Glomerular visceral epithelial cell (primary cell): ENCODE measurements around the gene NLRP6.
"Not testable (repeated sequence)": the region's sequence is repeated elsewhere in the genome, so short reads cannot be mapped to it uniquely, and the experiment has no call there.

Experiments used
- DNase-seq: peaks from one replicate; pipeline ENCODE4 v3.0.0-alpha.2; 2016; ENCODE audit errors: extremely low spot score

Gene NLRP6

DNA sequence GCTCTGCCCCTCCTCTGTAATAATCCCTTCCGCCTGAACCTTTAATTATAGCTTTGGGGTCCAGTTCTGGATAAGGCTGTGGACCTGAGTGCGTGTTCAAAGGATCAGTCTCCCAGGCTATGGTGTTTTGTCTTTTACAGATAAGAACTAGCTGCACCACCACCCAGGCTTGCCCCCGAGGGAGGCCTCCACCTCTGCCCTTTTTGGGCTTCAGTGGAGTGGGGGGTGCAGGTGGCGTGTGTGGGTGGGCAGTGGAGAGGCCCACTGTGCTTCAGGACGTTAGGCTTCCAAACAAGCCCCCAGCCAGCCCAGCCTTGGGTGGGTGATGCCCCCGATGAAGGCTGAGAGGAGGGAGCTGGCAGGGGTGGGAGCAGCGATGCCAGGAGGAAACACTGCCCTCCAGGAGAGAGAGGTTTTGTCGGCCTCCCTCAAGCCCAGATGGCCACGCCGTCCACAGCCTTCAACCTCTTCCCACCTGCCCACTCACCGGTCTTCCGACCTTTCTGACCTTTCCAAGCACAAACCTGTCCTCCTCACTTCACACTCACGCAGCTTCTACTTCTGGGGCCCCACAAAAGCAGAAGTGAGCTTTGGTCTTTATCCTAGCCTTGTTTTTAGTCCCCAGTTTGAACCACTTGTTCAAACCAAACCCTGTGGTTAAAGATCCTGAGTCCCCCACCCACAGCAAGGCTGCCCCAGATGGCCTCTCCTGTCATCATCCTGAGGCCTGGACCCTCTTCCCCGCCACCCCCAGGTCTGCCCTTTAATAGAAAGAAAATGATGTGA is 21.1 kb upstream of the NLRP6 start:
- DNase-seq, result no peak

- no peak for DNase-seq
Observed at GRCh38 chr11:257766-258493, 20.3 kb upstream of the NLRP6 start.

DNA sequence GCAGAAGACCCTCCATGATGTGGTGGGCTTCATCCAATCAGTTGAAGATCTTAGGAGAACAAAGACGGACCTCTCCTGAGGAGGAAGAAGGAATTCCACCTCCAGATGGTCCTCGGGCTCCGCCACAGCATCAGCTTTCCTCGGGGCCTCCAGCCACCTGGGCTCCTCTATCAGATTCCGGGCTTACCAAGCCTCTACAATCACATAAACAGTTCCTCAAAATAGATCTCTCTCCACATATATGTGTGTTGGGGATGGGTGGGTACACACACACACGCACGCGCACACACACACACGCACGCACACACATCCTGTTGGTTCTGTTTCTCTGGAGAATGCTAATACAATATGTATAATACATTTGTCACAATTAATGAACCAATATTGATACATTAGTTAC is 18.8 kb upstream of the NLRP6 start:
- DNase-seq, result no peak

GRCh38 chr11:261624-262023 is 16.6 kb upstream of the NLRP6 start:
- no peak for DNase-seq

- DNase-seq, result no peak
Observed at GRCh38 chr11:266676-267439, 11.3 kb upstream of the NLRP6 start.

DNA sequence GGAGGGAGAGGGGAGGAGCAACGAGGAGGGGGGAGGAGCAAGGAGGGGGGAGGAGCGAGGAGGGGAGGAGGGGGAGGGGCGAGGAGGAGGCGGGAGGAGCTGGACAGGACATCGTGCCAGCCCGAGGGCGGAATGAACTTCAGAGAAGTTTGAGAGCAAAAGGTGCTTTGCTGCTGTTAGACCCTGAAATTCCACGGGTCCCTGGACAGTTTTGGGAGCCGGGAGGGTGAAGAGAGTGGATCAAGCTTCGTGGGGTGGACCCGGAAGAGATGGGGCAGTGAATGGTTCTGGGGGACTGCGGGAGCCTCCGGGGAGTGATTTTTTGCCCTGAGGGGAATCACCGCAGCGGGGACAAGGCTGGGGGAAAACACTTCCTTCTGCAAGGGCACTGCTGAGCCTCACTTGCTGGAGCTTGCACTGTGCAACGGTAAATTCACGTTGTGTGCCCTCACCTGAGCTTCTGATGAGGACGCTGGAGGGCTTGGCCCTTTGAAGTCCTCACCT is 10.7 kb upstream of the NLRP6 start:
- DNase-seq, result no peak

GRCh38 chr11:268716-269145 is 9.5 kb upstream of the NLRP6 start:
- not testable (repeated sequence) for DNase-seq

- DNase-seq, result no peak
Observed at GRCh38 chr11:269146-269890, 8.9 kb upstream of the NLRP6 start.

DNA sequence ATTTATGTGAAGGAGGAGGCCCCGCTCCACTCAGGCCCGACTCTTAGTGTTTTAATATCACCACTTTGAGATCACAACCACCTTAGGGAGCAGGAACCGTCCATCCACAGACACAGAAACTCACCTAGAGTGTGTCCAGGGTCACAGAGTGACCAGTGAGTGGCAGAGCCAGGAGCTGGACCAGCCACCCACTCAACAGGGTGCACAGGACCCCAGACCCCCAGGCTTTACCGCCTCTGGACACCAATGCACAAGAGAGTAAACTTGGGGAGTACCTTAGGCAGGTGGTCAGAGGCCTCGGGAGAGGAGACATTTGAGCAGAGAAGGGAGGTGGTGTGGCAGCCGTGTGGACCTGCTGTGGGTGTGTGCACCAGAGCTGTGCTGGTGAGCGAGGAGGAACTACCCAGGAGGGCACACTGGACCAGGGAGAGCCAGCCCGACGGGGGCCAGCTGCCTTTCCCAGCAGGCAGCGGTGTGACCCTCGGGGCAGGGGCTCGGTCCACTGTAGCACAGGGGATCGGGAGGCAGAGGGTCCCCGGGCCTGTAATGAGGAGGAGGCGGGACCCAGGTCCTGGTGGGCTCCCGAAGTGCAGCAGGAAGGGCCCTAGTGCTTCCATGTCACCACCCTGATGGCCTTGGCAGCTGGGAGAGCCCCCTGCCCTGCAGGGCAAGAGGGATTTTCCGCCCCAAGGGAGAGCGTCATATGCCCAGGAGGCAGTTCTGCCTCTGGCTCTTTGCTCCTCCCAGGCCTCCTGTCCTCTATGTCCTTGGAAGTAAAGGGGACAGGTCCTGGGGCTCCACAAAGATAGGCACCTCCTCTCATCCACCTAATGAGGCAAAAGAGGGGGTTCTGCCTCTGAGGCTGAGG is 7.5 kb upstream of the NLRP6 start:
- DNase-seq, result no peak

DNA sequence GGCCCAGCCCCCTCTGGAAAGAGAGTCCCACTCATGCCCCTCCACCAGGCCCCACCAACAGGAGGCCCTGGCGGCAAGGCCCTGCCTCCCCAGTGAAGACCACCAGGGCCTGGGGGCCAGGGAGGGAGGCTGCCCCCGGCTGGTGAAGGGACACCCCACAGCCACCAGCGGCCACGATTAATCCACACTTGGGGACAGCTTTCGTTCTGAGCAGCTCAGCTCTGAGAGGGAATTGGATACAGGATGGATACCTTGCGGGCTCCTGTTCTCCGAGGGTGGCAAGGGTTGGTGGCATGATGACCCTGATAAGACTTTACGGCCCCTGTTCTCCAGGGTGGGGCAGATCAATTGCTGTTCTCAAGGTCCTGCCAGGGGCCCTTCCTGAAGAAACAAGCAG is 6.9 kb upstream of the NLRP6 start:
- DNase-seq, result no peak

- DNase-seq, result no peak
Observed at GRCh38 chr11:272195-272930, 5.8 kb upstream of the NLRP6 start.

DNA sequence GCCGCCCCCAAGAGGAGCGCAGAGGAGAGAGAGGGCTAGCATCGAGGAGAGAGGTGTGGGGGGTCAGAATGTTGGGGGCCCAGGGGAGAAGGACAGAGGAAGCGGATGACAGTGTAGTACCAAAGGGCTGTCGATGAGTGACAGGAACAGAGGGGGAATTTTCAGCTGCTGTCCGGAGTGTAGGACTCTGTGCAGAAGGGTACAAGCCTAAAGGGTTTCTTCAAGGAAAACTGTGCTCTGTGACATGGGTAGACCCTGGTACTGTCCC is 5.3 kb upstream of the NLRP6 start:
- DNase-seq, result no peak

DNA sequence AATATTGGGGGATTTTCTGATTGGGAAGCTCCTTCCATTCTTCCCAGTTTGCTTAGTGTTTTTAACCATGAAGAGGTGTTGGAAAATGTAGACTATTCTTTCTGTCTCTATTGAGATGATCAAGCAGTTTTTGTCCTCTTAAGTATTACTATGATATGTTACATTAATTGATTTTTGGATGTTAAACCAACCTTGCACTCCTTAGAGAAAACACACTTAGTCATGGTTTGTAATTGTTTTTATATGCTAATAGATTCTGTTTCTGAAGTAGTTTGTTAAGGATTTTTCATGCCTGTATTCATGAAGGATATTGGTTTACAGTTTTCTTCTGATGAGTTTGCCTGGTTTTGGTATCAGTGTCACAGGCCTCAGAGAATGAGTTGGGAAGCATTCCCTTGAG is 2.0 kb upstream of the NLRP6 start:
- no peak for DNase-seq

DNA sequence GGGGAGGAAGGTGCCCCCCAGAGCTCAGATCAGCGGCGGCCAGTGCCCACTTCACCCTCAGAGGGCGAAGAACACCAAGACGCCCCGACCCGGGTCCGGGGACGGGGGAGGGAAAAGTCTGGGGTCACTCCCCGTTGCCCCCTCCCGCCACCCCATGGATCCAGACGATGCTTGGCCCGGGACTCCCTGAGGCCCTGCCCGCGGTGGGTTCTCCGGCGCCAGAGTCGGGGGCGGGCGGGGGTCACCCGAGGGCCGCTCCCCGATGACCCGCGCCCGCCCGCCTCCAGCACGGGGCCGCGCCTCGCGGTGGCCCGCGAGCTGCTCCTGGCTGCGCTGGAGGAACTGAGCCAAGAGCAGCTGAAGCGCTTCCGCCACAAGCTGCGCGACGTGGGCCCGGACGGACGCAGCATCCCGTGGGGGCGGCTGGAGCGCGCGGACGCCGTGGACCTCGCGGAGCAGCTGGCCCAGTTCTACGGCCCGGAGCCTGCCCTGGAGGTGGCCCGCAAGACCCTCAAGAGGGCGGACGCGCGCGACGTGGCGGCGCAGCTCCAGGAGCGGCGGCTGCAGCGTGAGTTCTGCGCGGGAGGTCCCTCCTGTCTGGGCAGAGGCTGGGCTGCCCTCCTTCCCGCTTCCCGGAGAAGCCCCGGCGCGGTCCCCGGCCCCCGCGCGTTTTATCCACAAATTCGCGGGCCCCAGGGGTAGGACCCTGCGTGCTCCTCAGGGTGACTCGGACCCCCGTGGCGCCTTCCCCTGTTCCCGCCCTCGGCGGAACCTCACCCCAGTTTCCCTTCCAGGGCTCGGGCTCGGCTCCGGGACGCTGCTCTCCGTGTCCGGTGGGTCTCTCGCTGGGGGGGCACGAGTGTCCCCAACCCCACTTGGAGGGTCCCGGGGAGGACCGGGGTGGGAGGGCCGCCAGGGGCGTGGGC is 1.1 kb downstream of the NLRP6 start:
- DNase-seq, result no peak

- peak; percentile 24 for DNase-seq
Observed at GRCh38 chr11:279966-280705, 1.9 kb downstream of the NLRP6 start.

DNA sequence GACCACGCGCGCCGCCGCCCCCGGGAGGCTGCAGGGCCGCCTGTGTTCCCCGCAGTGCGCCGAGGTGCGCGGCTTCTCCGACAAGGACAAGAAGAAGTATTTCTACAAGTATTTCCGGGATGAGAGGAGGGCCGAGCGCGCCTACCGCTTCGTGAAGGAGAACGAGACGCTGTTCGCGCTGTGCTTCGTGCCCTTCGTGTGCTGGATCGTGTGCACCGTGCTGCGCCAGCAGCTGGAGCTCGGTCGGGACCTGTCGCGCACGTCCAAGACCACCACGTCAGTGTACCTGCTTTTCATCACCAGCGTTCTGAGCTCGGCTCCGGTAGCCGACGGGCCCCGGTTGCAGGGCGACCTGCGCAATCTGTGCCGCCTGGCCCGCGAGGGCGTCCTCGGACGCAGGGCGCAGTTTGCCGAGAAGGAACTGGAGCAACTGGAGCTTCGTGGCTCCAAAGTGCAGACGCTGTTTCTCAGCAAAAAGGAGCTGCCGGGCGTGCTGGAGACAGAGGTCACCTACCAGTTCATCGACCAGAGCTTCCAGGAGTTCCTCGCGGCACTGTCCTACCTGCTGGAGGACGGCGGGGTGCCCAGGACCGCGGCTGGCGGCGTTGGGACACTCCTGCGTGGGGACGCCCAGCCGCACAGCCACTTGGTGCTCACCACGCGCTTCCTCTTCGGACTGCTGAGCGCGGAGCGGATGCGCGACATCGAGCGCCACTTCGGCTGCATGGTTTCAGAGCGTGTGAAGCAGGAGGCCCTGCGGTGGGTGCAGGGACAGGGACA is 2.7 kb downstream of the NLRP6 start:
- no peak for DNase-seq

GRCh38 chr11:281486-282161 is 3.4 kb downstream of the NLRP6 start:
- DNase-seq, result no peak
